Glomerular visceral epithelial cell (primary cell): Measurements from ENCODE around the gene SHE.

Source experiments
- DNase-seq: peaks from one replicate; pipeline ENCODE4 v3.0.0-alpha.2; 2016; ENCODE audit errors: extremely low spot score

SHE gene

DNA sequence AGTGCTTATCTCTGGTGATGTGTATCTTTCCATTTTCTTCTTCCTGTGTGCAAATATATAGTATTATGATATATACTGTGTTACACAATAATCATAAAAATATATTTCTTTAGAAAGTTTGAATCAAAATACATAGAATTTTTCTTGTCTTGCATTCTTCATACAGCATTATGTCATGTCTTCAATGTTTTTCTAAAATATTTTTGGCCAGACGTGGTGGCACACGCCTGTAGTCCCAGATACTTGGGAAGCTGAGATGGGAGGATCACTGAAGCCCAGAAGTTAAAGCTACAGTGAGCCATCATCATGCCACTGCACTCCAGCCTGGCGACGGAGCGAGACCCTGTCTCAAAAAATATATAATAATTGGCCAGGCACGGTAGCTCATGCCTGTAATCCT is 55.4 kb downstream of the SHE start:
- no peak for DNase-seq

DNA sequence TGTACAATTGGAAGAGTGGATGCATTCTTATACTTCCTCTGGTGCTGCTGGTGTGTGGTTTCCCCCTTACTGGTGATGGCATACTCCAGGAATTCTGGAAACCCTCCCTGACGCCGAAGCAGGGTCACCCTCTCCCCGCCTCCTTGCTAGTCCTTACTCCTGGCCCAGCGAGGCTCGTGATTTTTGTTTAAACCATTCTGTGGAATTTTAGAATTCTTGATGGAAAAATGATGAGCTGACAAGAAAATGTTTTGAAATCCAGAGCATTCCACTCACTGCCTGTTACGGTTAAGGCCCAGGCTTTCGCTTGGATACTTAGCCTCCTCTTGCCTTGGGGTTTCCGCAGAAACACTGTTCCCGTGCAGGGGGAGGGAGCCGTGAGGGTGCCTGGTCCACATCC is 55.9 kb downstream of the SHE start:
- DNase-seq, result peak; percentile 77

DNA sequence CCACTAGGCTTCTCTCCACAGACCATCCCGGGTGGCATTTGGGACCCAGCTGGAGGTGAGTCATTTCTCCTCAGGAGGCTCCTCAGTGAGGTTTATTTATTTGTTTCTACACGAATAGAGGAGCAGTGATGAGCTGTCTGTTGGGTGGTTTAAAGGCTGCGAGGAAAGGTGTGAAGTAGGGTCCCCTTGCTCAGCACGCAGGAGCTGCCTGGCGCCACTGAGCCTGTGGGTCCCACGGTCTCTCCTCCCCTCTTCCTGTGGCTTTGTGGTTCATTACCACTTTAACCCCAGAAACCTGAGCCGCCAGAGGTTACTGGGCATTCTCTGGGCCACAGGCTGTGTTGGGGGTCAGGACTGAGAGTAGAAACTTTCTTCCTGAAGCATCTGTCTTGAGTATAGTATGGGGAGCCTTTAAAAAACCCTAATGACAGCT is 57.2 kb downstream of the SHE start:
- peak; percentile 88 for DNase-seq

DNA sequence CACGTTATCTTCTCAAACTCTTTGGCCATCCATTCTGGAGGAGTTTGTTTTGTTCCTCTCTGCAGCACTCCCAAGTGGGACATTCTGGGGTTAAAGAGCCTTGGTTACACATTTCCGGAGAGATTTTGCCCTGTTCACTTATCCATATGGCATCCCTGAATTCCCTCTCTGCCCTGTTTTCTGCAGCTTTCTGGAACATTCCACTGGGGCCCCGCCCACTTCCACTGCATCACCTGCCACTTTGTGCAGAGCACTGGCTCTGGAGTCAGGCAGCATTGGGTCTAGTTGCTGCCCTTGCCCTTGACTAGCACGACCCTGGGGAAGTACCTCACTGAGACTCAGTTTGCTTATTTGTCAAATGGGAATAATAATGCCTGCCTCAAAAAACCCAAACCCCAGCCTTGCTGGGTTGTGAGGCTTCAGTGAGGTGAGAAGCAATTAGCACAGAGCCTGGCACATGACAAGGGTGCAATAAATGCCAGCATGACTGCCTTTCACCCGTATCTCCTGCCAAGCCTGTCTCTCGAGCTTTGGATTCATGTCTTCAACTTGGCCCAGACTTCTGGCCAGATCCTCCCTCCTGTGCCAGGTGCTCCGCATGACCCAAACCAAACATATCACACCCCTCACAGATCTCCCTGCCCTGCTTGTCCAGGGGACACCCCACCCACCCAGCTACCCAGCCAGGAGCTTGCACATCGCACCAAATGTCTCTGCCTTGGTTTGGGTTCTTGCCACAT is 58.8 kb downstream of the SHE start:
- no peak for DNase-seq

DNA sequence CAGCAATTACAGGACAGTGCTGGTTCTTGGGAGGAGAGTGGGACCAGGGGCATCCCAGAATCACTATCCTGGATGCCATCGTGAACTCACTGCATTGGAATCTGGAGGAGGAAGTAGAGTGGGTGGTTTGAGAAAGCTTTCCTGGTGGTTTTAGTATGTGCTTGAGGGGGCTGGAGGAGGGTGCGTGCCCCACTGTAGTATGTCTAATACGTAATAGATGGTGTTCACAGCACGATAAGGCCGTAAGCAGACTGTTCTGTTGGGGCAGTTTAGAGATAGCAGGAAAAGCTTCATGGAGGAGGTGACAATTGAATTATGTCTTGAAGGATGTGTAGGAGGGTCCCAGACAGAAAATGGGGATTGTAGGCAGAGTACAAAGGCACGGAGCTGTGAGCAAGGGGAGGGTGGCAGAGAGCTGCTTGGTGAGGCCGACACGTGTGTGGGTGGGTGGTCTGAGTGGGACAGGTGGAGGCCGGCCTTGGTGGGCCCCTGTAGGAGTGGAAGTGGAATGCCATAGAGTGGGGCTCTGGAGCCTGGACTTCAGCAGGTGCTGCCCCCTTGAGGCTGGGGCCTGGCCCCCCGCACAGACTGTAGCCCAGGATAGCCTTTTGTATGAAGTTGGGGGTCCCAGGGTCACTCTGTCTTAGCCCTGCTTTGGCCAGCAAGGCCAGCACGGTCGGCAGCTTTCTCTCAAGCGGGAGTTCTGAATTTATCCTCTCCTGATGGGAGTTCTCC is 60.0 kb downstream of the SHE start:
- peak; percentile 85 for DNase-seq

DNA sequence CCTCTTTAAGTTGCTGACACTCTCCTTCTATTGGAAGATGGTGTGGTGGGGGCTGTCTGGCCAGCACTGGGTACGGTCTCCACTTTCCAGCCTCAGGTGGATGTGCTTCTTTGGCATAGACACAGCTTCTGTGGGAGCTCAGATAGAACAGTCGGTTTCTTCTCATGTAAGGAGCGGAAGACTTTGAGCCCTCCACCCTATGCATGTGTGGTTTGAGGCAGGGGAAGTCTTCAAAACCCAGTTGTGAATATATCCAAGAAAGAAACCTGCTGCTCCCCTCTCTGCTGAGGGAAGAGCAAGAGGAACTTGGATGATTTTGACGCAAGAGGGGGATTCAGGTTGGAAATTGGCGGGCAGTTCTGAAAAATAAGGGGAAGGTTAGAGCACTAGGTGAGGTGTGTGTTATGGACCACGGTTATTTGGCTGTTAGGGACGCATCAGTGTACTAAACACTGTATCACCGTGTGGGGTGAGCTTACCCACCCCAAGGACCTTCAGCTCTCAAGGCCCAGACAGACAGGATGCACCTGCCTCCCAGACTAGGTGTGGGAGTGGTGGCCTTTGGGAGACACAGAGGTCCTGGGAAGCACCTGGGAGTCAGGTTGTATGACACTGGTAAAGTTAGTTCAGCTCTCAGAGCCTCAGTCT is 60.8 kb downstream of the SHE start:
- DNase-seq, result no peak

DNA sequence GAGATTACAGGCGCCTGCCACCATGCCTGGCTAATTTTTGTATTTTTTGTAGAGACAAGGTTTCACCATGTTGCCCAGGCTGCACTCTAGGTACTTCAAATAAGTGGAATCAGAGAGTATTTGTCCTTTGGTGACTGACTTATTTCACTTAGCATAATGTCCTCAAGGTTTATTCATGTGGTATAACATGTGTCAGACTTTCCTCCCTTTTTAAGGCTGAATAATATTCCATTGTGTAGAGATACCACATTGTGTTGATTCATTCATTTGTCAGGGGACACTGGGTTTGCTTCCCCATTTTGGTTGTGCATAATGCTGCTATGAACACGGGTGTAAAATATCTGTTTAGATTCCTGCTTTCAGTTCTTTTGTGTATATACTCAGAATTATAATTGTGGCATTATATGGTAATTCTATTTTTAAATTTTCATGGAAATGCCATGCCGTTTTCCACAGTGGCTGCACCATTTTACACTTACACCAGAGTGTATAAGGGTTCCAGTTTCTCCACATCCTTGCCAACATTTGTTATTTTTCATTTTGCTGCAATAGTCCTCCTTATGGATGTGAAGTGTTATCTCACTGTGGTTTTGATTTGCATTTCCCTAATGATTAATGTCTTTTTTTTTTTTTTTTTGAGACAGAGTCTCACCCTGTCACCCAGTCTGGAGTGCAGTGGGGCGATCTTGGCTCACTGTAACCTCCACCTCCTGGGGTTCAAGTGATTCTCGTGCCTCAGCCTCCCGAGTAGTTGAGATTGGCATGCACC is 62.0 kb downstream of the SHE start:
- no peak for DNase-seq

DNA sequence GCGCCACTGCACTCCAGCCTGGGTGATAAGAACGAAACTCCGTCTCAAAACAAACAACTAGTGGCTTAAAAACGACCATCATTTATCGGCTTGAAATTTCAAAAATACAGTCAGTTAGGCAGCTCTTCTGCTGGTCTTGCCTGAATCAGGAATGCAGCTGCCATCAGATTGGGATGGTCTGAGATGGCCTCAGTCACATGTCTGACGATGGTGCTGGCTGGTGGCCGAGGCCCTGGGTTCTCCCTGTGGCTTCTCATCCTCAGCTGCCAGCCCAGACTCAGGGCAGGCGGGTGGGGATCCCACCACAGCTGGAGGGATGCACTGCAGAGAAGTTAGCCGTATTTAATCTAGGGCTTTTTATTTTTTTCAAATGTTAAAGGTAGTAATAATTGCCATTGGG is 65.8 kb downstream of the SHE start:
- DNase-seq, result no peak

DNA sequence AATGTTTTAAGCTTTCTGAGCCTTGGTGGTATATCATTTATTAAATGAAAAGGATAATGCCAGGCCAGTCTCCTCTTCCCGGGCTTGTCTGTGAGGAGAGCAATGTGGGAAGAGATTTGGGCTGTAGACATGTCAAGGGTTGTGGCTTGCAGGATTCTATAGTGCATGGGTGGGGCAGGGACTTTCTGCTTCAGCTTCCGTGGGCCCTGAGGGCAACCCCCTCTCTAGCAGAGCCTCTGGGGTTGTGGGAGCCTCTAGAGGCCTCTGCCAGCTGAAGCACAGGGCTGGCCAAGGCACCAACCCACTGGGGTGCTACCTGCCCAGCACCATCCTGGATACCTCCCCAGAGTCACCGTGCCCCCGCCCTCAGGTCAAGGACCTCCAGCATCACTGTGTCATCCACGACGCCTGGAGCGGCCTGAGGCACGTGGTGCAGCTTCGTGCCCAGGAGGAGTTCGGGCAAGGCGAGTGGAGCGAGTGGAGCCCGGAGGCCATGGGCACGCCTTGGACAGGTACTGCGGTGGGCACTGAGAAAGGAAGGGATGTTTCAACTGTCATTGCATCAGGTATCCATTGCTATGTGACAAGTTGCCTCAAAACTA is 66.5 kb downstream of the SHE start:
- DNase-seq, result no peak

DNA sequence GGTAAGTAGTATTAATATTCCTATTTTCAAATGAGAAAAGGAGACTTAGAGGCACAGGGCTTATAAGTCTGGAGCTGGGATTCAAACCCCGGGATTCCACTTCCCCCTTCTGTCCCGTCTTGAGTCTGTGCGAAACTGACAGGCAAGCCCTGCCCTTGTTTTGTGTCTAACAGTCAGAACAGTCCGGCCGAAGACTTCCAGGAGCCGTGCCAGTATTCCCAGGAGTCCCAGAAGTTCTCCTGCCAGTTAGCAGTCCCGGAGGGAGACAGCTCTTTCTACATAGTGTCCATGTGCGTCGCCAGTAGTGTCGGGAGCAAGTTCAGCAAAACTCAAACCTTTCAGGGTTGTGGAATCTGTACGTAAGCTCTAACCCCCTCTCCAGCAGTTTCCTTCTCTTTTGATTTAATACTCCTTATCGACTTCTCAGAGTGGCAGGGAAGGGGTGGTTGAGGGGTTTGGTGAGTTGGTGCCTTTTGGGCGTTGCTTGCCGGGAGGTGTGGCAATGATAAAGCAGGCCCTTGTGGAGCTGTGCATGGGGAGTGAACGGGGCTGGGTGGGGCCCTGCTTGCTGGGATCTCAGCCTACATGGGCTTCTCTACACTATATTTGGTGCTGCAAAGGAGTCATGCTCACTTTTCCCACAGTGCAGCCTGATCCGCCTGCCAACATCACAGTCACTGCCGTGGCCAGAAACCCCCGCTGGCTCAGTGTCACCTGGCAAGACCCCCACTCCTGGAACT is 67.7 kb downstream of the SHE start:
- DNase-seq, result no peak

DNA sequence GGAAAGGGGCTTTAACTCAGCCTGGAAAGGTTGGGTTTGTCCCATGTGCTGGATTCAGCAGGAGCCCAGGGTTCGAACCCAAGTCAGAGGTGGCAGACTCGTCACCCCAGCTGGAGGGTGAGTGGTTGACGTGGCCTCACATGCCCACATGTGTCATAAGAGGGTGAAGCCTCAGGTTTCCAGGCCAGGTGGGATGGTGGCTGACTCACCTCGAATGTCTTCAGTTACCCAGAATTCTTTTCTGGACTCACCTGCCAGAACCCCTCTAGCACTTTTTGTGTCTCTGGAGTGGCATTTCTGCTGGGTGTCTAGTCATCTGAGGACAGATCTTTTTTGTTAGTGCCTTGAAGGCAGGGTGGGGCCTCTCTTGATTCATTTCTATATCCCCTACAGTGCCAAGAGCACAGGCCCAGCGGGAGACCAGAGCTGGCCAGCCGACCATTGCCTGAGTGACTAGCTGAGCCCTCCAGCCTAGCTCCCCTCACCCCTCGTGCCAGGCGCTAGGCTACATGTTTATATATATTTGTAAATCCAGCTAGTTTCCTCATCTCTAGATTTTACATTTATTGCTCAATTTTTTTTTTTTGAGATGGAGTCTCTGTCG is 68.9 kb downstream of the SHE start:
- no peak for DNase-seq

DNA sequence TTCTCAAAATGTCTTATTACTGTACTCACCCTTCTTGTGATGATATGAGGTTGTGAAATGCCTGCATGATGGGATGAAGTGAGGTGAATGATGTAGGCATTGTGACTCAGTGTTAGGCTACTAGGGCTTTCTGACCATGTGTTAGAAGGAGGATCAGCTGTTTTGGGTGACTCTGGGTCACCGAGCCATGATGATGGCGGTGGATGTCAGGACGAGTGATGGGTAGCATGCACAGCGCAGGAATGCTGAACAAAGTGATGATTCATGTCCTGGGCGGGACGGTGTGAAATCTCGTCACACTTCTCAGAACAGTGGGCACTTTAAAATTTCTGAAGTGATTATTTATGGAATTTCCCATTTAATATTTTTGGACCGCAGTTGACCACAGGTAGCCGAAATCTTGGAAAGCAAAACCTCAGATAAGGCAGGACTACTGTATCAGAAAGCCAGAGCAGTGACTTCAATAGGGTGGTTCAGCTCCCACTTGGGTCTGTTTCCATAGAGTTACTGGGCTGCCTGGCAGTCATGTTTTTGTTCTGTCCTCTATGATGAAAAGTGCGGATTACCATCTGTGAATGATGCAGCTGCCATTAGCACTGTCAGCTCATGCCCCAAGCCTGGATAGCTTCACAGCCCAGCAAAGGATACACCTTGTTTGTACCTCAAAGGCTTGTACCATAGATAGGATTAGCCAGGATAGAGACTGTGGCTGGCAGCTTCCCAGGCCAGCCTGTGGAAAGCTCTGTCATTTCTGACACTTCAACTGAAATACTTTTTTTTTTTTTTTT is 70.4 kb downstream of the SHE start:
- DNase-seq, result peak; percentile 99

DNA sequence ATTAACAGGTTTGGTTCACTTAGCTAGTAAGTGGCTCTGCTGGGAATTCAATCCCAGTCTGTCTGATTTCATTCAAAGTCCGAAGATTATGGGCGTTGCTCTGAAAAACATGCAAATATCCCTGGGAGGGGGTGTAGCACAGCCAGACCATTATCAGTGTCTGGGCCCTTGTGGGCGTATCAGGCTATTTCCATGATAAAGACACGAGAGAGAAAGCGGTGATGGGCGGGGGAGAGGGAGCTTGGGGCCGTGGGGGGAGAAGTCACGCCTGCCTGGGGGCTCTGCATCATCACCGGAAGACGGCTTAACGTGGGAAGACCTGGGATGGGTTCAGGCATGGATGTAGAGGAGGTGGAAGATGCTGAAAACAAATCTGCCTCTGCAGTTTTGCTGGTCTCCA is 71.3 kb downstream of the SHE start:
- DNase-seq, result no peak

DNA sequence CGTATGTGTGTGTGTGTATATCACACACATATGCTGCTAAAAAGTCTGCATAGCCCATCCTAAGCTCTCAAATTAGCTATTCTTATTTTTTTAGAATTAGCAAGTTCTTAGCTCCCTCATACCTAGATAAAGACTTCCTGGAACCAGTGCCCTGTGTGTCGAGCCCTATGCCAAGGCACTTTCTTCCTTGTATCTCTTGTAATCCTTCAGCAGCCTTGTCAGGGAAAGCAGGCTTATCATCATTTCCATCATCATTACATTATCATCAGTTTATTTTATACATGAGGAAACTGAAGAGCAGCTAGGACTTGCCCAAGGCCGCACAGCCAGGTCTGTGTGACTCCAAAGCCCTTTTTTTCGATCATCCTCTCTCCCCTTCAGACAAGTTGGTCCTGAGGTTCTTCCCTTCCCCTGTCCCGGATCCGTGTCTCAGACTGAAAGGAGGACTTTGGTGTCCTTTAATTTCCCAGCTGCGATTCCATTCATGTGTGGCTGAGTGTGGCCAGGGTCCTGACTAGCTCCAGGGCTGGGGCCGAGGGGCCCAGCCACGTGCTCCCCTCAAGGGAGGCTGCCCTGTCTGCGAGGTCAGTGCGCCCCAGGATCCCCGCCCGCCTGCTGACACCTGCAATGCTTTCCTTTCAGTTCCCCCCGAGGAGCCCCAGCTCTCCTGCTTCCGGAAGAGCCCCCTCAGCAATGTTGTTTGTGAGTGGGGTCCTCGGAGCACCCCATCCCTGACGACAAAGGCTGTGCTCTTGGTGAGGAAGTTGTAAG is 72.2 kb downstream of the SHE start:
- no peak for DNase-seq
